GM20000 (cell line): ENCODE data around the gene ZSWIM7.

Experiments
- DNase-seq: peaks from one replicate; pipeline ENCODE4 v3.0.0; 2012; ENCODE audit warnings: low spot score
- CTCF ChIP-seq: IDR thresholded peaks from 2 replicates; pipeline ENCODE4 v1.5.1; 2012; ENCODE audit warnings: mild to moderate bottlenecking, control low read depth; ENCODE audit errors: extremely low read depth, missing control alignments

The ZSWIM7 gene

GRCh38 chr17:15957206-15957605 lies 42.3 kb downstream of the ZSWIM7 start:
- TF ChIP-seq CTCF = no peak
- DNase-seq = no peak

GRCh38 chr17:15955793-15956541 lies 43.5 kb downstream of the ZSWIM7 start:
- DNase-seq = no peak
- TF ChIP-seq CTCF = no peak

DNA sequence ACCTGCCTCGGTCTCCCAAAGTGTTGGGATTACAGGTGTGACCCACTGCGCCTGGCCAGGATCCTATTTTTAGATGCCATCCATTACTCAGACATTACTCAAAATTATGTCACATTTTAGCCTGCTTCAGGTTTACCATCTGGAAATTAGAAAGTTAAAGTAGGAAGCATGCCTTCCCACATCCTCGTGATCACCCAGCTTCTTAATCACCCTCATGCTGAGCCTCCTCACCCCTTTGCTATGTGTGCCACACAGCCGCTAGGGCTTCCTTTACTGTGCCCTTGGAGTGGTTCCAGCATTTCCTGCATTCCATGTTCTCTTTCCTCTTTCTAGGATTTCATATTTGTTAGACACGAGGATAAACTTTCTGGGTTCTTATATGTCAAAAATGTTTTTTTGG lies 45.3 kb downstream of the ZSWIM7 start:
- TF ChIP-seq CTCF = no peak
- no peak for DNase-seq

DNA sequence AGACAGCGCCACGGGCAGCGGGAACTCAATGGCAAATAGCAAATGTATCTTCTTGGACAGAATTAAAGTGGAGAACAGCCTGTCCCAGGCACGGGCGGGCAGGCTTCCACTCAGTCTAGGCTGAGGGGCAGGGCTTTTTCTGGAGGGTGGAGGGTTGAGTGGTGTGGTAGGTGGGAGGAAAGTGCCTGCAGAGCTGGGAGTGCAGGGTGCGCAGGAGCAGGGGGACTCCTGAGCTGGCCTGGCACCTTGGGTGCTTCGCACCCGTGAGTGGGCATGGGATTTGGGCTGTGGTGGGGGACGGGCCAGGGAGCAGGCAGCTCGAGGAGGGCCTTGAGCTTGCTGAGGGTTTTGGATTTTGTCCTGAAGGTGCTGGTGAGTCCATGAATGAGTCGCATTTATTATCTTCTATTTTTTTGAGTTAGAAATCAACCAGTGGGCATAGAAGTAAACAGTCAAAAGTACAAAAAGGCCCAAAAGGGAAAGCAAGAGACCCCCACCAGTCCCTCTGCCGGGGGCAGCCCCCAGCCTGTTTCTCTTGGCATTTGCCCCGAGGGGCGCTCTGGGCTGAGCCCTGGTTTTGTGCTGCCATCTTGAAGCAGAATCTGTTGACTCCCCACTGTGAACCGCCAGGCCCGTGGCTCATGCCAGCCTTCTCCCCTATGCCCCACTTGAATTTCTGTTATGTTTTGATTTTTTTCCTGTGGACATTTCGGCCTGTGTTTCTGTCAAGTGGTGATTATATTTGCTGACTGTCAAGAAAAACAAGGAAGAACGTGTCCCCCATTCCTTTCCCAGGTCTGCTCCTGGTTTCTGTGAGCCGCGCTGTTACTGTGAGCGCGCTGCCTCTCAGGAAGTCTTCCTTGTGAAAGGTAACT lies 46.4 kb downstream of the ZSWIM7 start:
- DNase-seq = no peak
- TF ChIP-seq CTCF = no peak

GRCh38 chr17:15952048-15952532 lies 47.4 kb downstream of the ZSWIM7 start:
- no peak for DNase-seq
- TF ChIP-seq CTCF = no peak

DNA sequence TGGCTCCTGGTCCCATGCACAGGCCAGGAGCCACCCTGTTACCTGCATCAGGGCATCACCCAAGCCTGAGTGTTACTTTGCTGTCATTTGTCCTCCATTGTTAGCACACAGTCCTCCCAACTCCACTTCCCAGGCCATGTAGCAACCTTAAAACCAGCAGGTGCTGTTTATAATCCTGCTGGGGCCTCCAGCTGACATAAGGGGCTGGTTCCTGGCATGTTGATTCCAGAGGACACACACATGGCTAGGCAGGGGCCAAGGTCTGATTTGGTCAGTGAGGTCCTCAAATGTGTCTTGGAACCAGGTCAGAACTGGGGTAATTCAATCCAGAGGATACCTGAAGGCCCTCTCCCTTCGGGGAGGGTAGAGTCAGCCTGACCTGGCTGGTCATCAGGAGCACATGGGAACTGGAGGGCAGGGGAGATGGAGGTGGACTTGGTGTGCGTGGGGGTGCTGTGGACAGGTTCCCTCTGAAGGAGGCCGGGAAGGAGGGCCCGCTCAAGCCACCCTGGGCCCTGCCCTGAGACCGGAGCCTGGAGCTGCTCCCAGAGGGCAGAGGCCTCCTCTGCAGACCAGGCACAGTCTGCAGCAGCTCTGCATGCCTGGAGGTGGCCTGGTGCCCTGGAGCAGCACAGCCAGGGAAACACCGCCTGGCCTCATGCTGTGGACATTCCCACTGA lies 48.0 kb downstream of the ZSWIM7 start:
- TF ChIP-seq CTCF = no peak

More for the DNA sequence above, 48.0 kb downstream of the ZSWIM7 start:
- DNase-seq = no peak
